BE2C (cell line): Measurements from ENCODE around the gene FAM171A2.
"Not testable (repeated sequence)": the region's sequence is repeated elsewhere in the genome, so short reads cannot be mapped to it uniquely, and the experiment has no call there.

Source experiments
- DNase-seq: peaks from one replicate; pipeline ENCODE4 v3.0.0-alpha.2; 2020
- H3K27me3 ChIP-seq: fragments of 250-450 bp; sonication (Bioruptor Pico); 2 replicates; pipeline ENCODE4 v1.5.1; 2020; ENCODE audit warnings: mild to moderate bottlenecking
- H3K36me3 ChIP-seq: fragments of 250-450 bp; sonication (Bioruptor Pico); 2 replicates; pipeline ENCODE4 v1.5.1; 2020; ENCODE audit warnings: mild to moderate bottlenecking
- H3K4me1 ChIP-seq: fragments of 250-450 bp; sonication (Bioruptor Pico); 2 replicates; pipeline ENCODE4 v1.5.1; 2020
- H3K4me3 ChIP-seq: 2 replicates; pipeline ENCODE4 v1.5.1; 2011; ENCODE audit warnings: low read depth, low read length
- H3K9me3 ChIP-seq: fragments of 250-450 bp; sonication (Bioruptor Pico); 2 replicates; pipeline ENCODE4 v1.5.1; 2020
- CTCF ChIP-seq: IDR thresholded peaks from 2 replicates; pipeline ENCODE4 v1.5.1; 2012; ENCODE audit warnings: mild to moderate bottlenecking, low read depth, low read length

Gene FAM171A2

GRCh38 chr17:44348988-44349364, 14.7 kb downstream of the FAM171A2 start:
- Histone ChIP-seq H3K4me1 (no peaks in the 10 kb centered on the region), H3K9me3 (no peaks in the 10 kb centered on the region), H3K36me3 (peaks cover 15% of the 10 kb centered on the region), H3K27me3 (no peaks in the 10 kb centered on the region), H3K4me3 (no peak overlapping the region)
- DNase-seq: no peak
- no peak for TF ChIP-seq CTCF

GRCh38 chr17:44348234-44348987, 15.2 kb downstream of the FAM171A2 start:
- no peak for DNase-seq
- H3K4me3 ChIP-seq: no peak overlapping the region
- H3K4me1 ChIP-seq: no peaks in the 10 kb centered on the region
- H3K36me3 ChIP-seq: peaks cover 15% of the 10 kb centered on the region
- H3K9me3 ChIP-seq: no peaks in the 10 kb centered on the region
- no peak for TF ChIP-seq CTCF
- no peaks in the 10 kb centered on the region for H3K27me3 ChIP-seq

- H3K9me3 ChIP-seq, H3K4me1 ChIP-seq, H3K27me3 ChIP-seq, DNase-seq, H3K4me3 ChIP-seq: not testable (repeated sequence)
- peaks cover 13% of the 10 kb centered on the region for H3K36me3 ChIP-seq
Observed at GRCh38 chr17:44347206-44348055, 16.2 kb downstream of the FAM171A2 start.

GRCh38 chr17:44346064-44346844, 17.4 kb downstream of the FAM171A2 start:
- no peaks in the 10 kb centered on the region for H3K27me3 ChIP-seq
- DNase-seq: no peak
- no peaks in the 10 kb centered on the region for H3K4me1 ChIP-seq
- peaks cover 4% of the 10 kb centered on the region; the same call in 1 of the 2 replicates for H3K36me3 ChIP-seq
- no peaks in the 10 kb centered on the region for H3K9me3 ChIP-seq
- H3K4me3 ChIP-seq: peak overlapping the region; percentile 83
- TF ChIP-seq CTCF: no peak

- Histone ChIP-seq H3K36me3 (no peaks in the 10 kb centered on the region), H3K27me3 (no peaks in the 10 kb centered on the region), H3K9me3 (no peaks in the 10 kb centered on the region), H3K4me1 (no peaks in the 10 kb centered on the region), H3K4me3 (peak overlapping the region; percentile 83)
- DNase-seq: peak; percentile 76
- peak; percentile 72 for TF ChIP-seq CTCF
Observed at GRCh38 chr17:44345454-44346026, 18.1 kb downstream of the FAM171A2 start.

- no peak for TF ChIP-seq CTCF
- no peaks in the 10 kb centered on the region for H3K4me1 ChIP-seq
Observed at GRCh38 chr17:44344939-44345453, 18.7 kb downstream of the FAM171A2 start, which contains the start of gene GRN. Gene GRN, plus strand, starts transcription at chr17:44345302. Its CDS starts 3,863 bp downstream, at chr17:44349165.

More at GRCh38 chr17:44344939-44345453, 18.7 kb downstream of the FAM171A2 start, which contains the start of gene GRN:
- H3K9me3 ChIP-seq: no peaks in the 10 kb centered on the region
- peak within 1 kb of the TSS; percentile 83 for H3K4me3 ChIP-seq
- H3K36me3 ChIP-seq: no peaks in the 10 kb centered on the region
- DNase-seq: peak; percentile 96
- H3K27me3 ChIP-seq: no peaks in the 10 kb centered on the region
